HCT116 (cell line): ENCODE measurements around the gene WDR44. TPM values are rescaled to one million over a fixed set of nuclear protein-coding genes. Genes with fewer than 3 reads are reported as not detected.

ENCODE experiments used
- ATAC-seq: fragments of 200-7000 bp; cut with Tn5 transposase; 2 replicates; pipeline ENCODE4 v1.9.1; 2020; ENCODE audit warnings: mild to moderate bottlenecking, moderate library complexity
- BruUV-seq: library from RNA; stranded (reverse); fragments of 400-500 nt; replicated peaks from 2 replicates; lab custom pipeline; 2021; lab: Mats Ljungman, UMichigan
- CTCF ChIA-PET: fragments of 300-600 bp; sonication (Branson Sonifier 250); formaldehyde crosslinking; loops from one replicate; lab custom pipeline; 2021; ENCODE audit warnings: antibody characterized with exemption; lab: Charles Lee
- POLR2A ChIA-PET: fragments of 300-600, 350-600 bp; sonication (Branson Sonifier 250); formaldehyde crosslinking; loops from one replicate; lab custom pipeline; 2021; ENCODE audit warnings: antibody characterized with exemption; lab: Charles Lee
- RAD21 ChIA-PET, 2 experiments: fragments of 300-600 bp; sonication (Branson Sonifier 250); formaldehyde crosslinking; loops; one replicate each; lab custom pipeline; 2023; ENCODE audit warnings: low total read pairs in 2 of 2; ENCODE audit not compliant: uncharacterized antibody in 2 of 2, unreplicated experiment in 2 of 2, low non-redundant PET in 1 of 2; lab: Charles Lee
- DNase-seq: peaks from one replicate; pipeline ENCODE4 v3.0.0-alpha.2; 2010; ENCODE audit warnings: low read depth, low spot score
- H2AFZ ChIP-seq: fragments of 200-600 bp; shearing (Covaris generic), sonication (generic); 2 replicates; pipeline ENCODE4 v1.6.1; 2017; ENCODE audit warnings: low read depth, mixed run types, mixed read lengths, antibody characterized with exemption, low read length; ENCODE audit not compliant: poor library complexity, severe bottlenecking
- H3K27ac ChIP-seq: 2 replicates; pipeline ENCODE4 v1.5.1; 2012; ENCODE audit warnings: low read depth, low read length
- H3K27me3 ChIP-seq: fragments of 200-600 bp; sonication (generic); 2 replicates; pipeline ENCODE4 v1.6.1; 2016; ENCODE audit warnings: mixed run types, low read length, mixed read lengths; ENCODE audit not compliant: insufficient read depth
- H3K36me3 ChIP-seq, 2 experiments: fragments of 200-500 bp in 1 of 2; fragments of 200-600 bp in 1 of 2; sonication (Bioruptor generic) in 1 of 2; sonication (generic) in 1 of 2; 2 replicates each; pipeline versions ENCODE4 v1.5.1 to v1.6.1; 2014 to 2016; ENCODE audit warnings: low read length in 2 of 2, inconsistent platforms in 1 of 2, mixed read lengths in 1 of 2, mixed run types in 1 of 2; ENCODE audit not compliant: insufficient read depth in 2 of 2, control insufficient read depth in 1 of 2
- H3K4me1 ChIP-seq, 2 experiments: fragments of 200-600 bp in 1 of 2; sonication (generic) in 1 of 2; 2 replicates each; pipeline versions ENCODE4 v1.5.1 to v1.6.1; 2012 to 2017; ENCODE audit warnings: low read length in 2 of 2, inconsistent platforms in 1 of 2, mild to moderate bottlenecking in 1 of 2, mixed read lengths in 1 of 2, mixed run types in 1 of 2, moderate library complexity in 1 of 2; ENCODE audit not compliant: insufficient read depth in 2 of 2, control insufficient read depth in 1 of 2
- H3K4me2 ChIP-seq: fragments of 200-600 bp; sonication (generic); 2 replicates; pipeline ENCODE4 v1.6.1; 2017; ENCODE audit warnings: mixed run types, low read length, mixed read lengths
- H3K4me3 ChIP-seq, 2 experiments: fragments of 200-600 bp in 1 of 2; sonication (generic) in 1 of 2; replicated peaks in 1 of 2; 2 replicates each; pipeline ENCODE4 v1.5.1; 2011 to 2016; ENCODE audit warnings: low read length in 2 of 2, control low read depth in 1 of 2, low read depth in 1 of 2, mild to moderate bottlenecking in 1 of 2, mixed read lengths in 1 of 2, mixed run types in 1 of 2
- H3K79me2 ChIP-seq: fragments of 200-600 bp; sonication (generic); 2 replicates; pipeline ENCODE4 v1.6.1; 2017; ENCODE audit warnings: mild to moderate bottlenecking, mixed run types, low read length, moderate library complexity, mixed read lengths; ENCODE audit not compliant: insufficient read depth
- H3K9ac ChIP-seq: fragments of 200-600 bp; sonication (generic); 2 replicates; pipeline ENCODE4 v1.6.1; 2016; ENCODE audit warnings: low read length, mixed read lengths
- H3K9me2 ChIP-seq: fragments of 200-600 bp; sonication (generic), shearing (Covaris generic); 2 replicates; pipeline ENCODE4 v1.6.1; 2017; ENCODE audit warnings: mixed run types, mild to moderate bottlenecking, moderate library complexity; ENCODE audit not compliant: insufficient read depth
- H3K9me3 ChIP-seq, 2 experiments: fragments of 200-500 bp in 1 of 2; fragments of 200-600 bp in 1 of 2; sonication (Bioruptor generic) in 1 of 2; sonication (generic) in 1 of 2; 2 replicates each; pipeline ENCODE4 v1.6.1; 2014 to 2017; ENCODE audit warnings: low read length in 2 of 2, mixed read lengths in 2 of 2, inconsistent platforms in 1 of 2, low read depth in 1 of 2, mild to moderate bottlenecking in 1 of 2, mixed run types in 1 of 2, moderate library complexity in 1 of 2; ENCODE audit not compliant: control insufficient read depth in 1 of 2, insufficient read depth in 1 of 2
- H4K20me1 ChIP-seq: fragments of 200-600 bp; sonication (generic), shearing (Covaris generic); 2 replicates; pipeline ENCODE4 v1.6.1; 2017; ENCODE audit warnings: mixed run types, mild to moderate bottlenecking, moderate library complexity; ENCODE audit not compliant: insufficient read depth
- CBX3 ChIP-seq: IDR thresholded peaks from 2 replicates; pipeline ENCODE4 v1.6.1; 2012; ENCODE audit warnings: low read depth
- CEBPB ChIP-seq: IDR thresholded peaks from 2 replicates; pipeline ENCODE4 v1.6.1; 2012; ENCODE audit warnings: low read depth
- EGR1 ChIP-seq: IDR thresholded peaks from 2 replicates; pipeline ENCODE4 v1.6.1; 2012; ENCODE audit warnings: low read depth
- ELF1 ChIP-seq: IDR thresholded peaks from 2 replicates; pipeline ENCODE4 v1.6.1; 2012; ENCODE audit warnings: low read depth, borderline replicate concordance
- FOSL1 ChIP-seq: IDR thresholded peaks from 2 replicates; pipeline ENCODE4 v1.6.1; 2012; ENCODE audit warnings: low read depth
- JUND ChIP-seq: IDR thresholded peaks from 2 replicates; pipeline ENCODE4 v1.6.1; 2012
- POLR2A ChIP-seq: IDR thresholded peaks from 2 replicates; pipeline ENCODE4 v1.7.0; 2011; ENCODE audit warnings: borderline replicate concordance; ENCODE audit not compliant: insufficient read depth, insufficient read length; ENCODE audit errors: extremely low read depth
- POLR2AphosphoS5 ChIP-seq: IDR thresholded peaks from 2 replicates; pipeline ENCODE4 v1.6.1; 2011; ENCODE audit warnings: mild to moderate bottlenecking, low read depth, low read length, moderate library complexity
- SRF ChIP-seq: IDR thresholded peaks from 2 replicates; pipeline ENCODE4 v1.6.1; 2012; ENCODE audit warnings: low read depth
- TCF7L2 ChIP-seq: IDR thresholded peaks from 2 replicates; pipeline ENCODE4 v1.7.0; 2011; ENCODE audit warnings: borderline replicate concordance, inconsistent platforms; ENCODE audit not compliant: insufficient read depth, insufficient read length; ENCODE audit errors: extremely low read depth
- ZNF274 ChIP-seq: fragments of 200-500 bp; sonication (Bioruptor generic); IDR thresholded peaks from 2 replicates; pipeline ENCODE4 v1.6.1; 2014; ENCODE audit warnings: mild to moderate bottlenecking, low read depth, low read length, inconsistent platforms
- intact Hi-C: fragments of 100-400 bp; cut with micrococcal nuclease; formaldehyde crosslinking; loops from 2 replicates; pipeline ENCODE4 v1.10.0; 2022
- total RNA-seq: library from RNA; stranded (reverse); gene quantifications from one replicate; pipeline ENCODE4 v1.2.1, GENCODE V29; 2021; ENCODE audit not compliant: unreplicated experiment
- TF ChIP-seq, protein P1 (sequence below): IDR thresholded peaks from 2 replicates; pipeline ENCODE4 v1.6.1; 2011; ENCODE audit warnings: mild to moderate bottlenecking, low read length, moderate library complexity; ENCODE audit not compliant: insufficient replicate concordance; ENCODE audit errors: extremely low read depth
- TF ChIP-seq, protein P2 (sequence below), 3 experiments: fragments of 200-600 bp in 1 of 3; sonication (generic) in 1 of 3; IDR thresholded peaks in 2 of 3; conservative IDR thresholded peaks in 1 of 3; 2 replicates each; pipeline ENCODE4 v1.5.1; 2012 to 2017; ENCODE audit warnings: low read depth in 2 of 3, low read length in 2 of 3, antibody characterized with exemption in 1 of 3, borderline replicate concordance in 1 of 3, control low read depth in 1 of 3, mild to moderate bottlenecking in 1 of 3, mixed read lengths in 1 of 3, mixed run types in 1 of 3, moderate library complexity in 1 of 3; ENCODE audit not compliant: insufficient read depth in 1 of 3

Gene WDR44
- total RNA-seq, 1 experiment from 2014 or later: 12.2 TPM

DNA sequence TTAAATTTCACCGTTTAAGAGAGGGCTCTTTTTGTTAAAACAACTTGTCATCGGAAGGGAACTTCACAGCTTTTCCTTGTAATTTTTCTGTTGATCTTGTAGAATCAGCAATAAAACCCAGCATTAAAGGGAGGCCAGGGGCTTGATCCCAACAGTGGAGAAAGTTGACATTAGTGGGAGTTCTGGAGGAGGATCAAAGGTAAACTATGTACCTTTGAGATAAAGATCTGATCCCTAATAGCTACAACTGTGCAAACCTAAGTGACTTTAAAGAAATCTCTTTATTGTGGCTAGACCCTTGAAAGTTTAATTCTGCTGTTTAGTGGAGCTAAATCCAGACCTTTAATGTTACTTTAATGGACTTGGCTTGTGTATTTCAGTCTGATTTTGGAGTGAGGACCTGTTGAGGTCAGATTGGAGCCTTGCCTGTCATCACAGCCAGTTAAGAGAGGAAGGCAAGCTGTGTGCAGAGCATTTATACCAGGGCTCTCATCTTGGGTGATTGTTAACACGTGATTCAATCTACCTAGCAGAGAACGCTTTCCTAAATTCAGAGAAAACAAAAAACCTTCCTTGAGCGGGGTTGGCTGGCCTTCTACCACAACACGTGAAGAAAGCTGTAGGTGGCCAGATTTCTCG, 151.4 kb downstream of the WDR44 start:
- Histone ChIP-seq H3K4me2 (peak overlapping the region; percentile 80), H3K9ac (no peak overlapping the region), H3K27ac (no peak overlapping the region), H4K20me1 (no peaks in the 10 kb centered on the region), H3K9me3 (no peaks in the 10 kb centered on the region), H2AFZ (no peak overlapping the region), H3K36me3 (no peaks in the 10 kb centered on the region), H3K79me2 (no peaks in the 10 kb centered on the region), H3K27me3 (no peaks in the 10 kb centered on the region; the same call in 1 of the 2 replicates), H3K9me2 (no peaks in the 10 kb centered on the region), H3K4me1 (peaks cover 3 to 9% of the 10 kb centered on the region in 2 experiments; a peak in 1 of 4 replicates), H3K4me3 (peak overlapping the region in 1 of 2 experiments; percentile 59; a peak in 1 of 4 replicates)
- no peak for ATAC-seq
- no TSS peak for BruUV-seq
- CTCF ChIA-PET: no interaction called here
- RAD21 ChIA-PET: no interaction called here
- no peak for DNase-seq
- intact Hi-C loops: no loop called here
- POLR2A ChIA-PET: no interaction called here
- TF ChIP-seq TCF7L2: peak; percentile 56
- TF ChIP-seq FOSL1: no peak

DNA sequence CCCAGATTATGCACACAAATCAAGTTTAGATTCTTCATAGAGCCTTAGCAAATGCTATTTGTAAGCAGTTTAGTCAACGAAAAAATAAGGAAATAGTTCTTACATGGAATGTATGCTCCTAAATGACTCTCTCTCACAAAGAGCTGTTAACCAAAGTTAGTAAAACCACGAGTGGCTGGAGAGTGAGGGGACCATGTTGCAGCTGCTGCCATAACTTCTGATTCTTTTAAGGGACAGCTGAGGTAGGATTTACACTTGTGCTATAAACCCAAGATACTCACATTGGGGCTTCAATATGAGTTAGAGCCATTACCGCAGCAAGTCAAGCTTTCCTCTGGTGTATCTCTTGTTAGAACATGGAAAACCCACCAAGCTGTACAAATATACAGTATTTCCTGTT, 152.4 kb downstream of the WDR44 start:
- intact Hi-C loops: no loop called here
- BruUV-seq: no TSS peak
- no peak for ATAC-seq
- RAD21 ChIA-PET: no interaction called here
- H3K4me3 ChIP-seq: no peak overlapping the region
- no peaks in the 10 kb centered on the region for H3K9me2 ChIP-seq
- no peak overlapping the region for H2AFZ ChIP-seq
- CTCF ChIA-PET: no interaction called here
- H3K79me2 ChIP-seq: no peaks in the 10 kb centered on the region
- no peak overlapping the region for H3K4me2 ChIP-seq
- H3K9ac ChIP-seq: no peak overlapping the region
- DNase-seq: no peak
- no peaks in the 10 kb centered on the region for H3K9me3 ChIP-seq
- no peaks in the 10 kb centered on the region; the same call in 1 of the 2 replicates for H3K27me3 ChIP-seq
- H3K27ac ChIP-seq: no peak overlapping the region
- H3K36me3 ChIP-seq: no peaks in the 10 kb centered on the region
- H3K4me1 ChIP-seq: peaks cover 3 to 9% of the 10 kb centered on the region in 2 experiments; a peak in 1 of 4 replicates
- POLR2A ChIA-PET: no interaction called here
- H4K20me1 ChIP-seq: no peaks in the 10 kb centered on the region
- TF ChIP-seq POLR2AphosphoS5 (no peak), EGR1 (no peak), CBX3 (no peak), ZNF274 (no peak), POLR2A (no peak), ELF1 (no peak), JUND (no peak), CEBPB (no peak), SRF (no peak)
- TF ChIP-seq, protein P1, sequence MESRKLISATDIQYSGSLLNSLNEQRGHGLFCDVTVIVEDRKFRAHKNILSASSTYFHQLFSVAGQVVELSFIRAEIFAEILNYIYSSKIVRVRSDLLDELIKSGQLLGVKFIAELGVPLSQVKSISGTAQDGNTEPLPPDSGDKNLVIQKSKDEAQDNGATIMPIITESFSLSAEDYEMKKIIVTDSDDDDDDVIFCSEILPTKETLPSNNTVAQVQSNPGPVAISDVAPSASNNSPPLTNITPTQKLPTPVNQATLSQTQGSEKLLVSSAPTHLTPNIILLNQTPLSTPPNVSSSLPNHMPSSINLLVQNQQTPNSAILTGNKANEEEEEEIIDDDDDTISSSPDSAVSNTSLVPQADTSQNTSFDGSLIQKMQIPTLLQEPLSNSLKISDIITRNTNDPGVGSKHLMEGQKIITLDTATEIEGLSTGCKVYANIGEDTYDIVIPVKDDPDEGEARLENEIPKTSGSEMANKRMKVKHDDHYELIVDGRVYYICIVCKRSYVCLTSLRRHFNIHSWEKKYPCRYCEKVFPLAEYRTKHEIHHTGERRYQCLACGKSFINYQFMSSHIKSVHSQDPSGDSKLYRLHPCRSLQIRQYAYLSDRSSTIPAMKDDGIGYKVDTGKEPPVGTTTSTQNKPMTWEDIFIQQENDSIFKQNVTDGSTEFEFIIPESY: no peak
- TF ChIP-seq, protein P2, sequence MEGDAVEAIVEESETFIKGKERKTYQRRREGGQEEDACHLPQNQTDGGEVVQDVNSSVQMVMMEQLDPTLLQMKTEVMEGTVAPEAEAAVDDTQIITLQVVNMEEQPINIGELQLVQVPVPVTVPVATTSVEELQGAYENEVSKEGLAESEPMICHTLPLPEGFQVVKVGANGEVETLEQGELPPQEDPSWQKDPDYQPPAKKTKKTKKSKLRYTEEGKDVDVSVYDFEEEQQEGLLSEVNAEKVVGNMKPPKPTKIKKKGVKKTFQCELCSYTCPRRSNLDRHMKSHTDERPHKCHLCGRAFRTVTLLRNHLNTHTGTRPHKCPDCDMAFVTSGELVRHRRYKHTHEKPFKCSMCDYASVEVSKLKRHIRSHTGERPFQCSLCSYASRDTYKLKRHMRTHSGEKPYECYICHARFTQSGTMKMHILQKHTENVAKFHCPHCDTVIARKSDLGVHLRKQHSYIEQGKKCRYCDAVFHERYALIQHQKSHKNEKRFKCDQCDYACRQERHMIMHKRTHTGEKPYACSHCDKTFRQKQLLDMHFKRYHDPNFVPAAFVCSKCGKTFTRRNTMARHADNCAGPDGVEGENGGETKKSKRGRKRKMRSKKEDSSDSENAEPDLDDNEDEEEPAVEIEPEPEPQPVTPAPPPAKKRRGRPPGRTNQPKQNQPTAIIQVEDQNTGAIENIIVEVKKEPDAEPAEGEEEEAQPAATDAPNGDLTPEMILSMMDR (IDR thresholded peaks at IDR 0.05 in 2 of 3, conservative IDR thresholded peaks at IDR 0.05 in 1 of 3; ENCODE audit: borderline replicate concordance in 1 of 3, insufficient read depth in 1 of 3, low read depth in 2 of 3, low read length in 2 of 3): no peak
